Smooth muscle cell of the brain vasculature (primary cell): Measurements from ENCODE around the gene ZFAND6.
A peak's percentile ranks its signal among the peaks of the same experiment; 100 is the strongest.

Source experiments
- DNase-seq: peaks from one replicate; pipeline ENCODE4 v3.0.0-alpha.2; 2012; ENCODE audit warnings: low read depth, low spot score

The ZFAND6 gene

DNA sequence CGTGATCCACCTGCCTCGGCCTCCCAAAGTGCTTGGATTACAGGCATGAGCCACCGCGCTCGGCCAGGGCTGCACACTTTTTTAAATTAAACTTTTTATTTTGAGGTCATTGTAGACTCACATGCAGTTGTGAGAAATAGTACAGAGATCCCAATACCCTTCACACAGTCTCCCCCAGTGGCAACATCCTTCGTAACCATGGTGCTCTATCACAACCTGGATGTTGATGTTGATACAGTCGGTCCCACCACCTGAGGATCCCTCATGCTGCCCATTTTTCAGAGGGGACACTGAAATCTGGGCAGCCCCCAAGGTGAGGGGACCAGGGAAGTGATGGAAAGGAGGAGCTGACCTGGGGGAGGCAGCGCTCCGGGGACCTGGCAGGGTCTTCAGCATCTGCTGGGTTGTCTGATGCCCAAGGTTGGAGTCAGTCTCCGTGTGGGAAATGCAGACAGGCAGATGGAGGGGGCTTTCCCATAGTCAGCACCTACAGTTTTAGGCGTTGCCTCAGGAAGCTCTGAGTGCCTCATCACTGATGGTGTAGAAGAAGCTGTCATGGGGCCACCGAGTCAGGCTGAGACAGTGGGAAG is 110.4 kb downstream of the ZFAND6 start:
- no peak for DNase-seq

DNA sequence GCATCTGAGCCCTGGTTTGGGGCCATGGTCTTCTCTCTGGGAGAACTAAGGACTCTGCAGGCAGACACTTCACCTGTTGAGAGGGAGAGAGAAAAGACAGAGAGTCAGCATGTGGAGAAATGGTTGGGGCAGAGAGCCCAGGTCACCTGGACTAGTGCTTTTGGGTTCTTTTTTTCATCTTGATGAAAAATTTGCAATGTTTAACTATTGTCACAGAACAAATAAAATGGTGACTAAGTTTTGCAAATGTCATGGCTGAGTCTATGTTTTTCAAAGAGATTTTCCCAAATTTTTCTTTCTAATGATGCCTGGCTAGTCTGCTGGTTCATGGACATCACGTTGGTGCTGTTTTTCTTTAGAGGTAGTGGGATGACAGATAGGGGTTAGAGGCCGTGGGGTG is 111.1 kb downstream of the ZFAND6 start:
- no peak for DNase-seq

DNA sequence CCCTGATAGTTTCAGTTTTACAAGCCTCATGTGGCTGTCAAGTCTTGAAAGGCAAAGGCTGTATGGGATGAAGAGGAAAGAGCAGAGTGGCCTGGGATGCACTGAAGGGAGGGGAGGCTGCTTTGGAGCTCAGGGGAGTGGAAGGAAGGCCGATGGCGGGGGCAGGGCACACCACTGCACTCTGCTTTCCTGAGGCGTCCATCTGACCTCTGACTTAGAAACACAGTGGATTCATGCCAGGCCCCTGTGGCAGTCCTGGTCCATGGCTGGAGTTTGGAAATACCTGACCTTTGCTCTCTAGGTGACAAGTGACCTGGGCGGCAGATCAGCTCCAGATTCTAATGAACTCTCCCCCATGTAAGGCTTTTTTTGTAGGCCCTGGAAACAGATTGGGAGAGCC is 112.3 kb downstream of the ZFAND6 start:
- DNase-seq = no peak

DNA sequence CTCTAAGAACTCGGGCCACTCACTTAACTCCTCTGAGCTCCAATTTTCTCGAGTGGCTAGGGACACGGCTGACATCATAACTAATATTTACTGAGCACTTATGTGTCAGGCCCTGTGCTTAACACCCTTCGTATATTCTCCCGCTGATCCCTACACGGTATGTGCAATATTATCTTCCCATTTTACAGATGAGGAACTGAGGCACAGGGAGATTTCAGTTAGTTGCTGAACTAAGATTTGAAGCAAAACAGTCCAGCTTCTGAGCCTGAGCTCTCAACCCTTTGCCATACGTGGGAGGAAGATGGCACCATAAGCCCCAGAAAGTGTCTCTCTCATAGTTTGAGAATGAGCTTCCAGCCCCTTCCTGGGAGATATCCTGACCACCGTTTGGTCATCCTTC is 112.9 kb downstream of the ZFAND6 start:
- DNase-seq = no peak

DNA sequence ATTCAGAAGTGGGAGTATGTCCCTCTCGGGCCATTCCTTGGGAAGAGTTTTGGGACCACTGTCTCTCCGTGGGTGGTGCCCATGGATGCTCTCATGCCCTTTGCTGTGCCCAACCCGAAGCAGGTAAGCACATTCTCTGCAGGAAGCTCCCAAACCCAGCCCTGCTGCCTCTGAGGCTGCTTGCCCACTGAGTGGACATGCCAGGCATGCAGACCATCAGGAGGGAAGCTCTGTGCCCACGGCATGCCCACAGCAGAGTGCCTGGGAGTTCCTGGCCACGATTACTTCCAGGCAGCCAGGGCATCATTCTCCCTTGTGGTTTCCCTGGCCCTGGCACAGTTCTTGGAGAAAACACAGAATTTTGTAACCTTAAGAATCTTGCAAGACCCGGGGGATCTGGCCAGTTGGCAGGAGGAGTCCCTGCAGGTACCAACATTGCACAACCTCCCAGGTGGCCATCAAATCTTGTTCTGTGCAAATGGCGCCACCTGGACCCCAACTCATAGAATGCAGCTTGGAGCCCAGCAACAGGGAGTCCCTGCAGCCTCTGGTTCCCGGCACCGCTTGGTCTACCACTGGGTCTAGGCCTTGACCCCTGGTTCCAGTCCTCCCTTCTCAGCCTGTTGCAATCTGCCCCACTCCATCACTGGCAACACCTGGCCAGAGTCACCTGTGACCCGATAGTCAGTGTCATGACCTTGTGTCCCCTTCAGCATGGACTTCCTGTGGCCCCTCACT is 113.7 kb downstream of the ZFAND6 start:
- DNase-seq = peak; percentile 31

DNA sequence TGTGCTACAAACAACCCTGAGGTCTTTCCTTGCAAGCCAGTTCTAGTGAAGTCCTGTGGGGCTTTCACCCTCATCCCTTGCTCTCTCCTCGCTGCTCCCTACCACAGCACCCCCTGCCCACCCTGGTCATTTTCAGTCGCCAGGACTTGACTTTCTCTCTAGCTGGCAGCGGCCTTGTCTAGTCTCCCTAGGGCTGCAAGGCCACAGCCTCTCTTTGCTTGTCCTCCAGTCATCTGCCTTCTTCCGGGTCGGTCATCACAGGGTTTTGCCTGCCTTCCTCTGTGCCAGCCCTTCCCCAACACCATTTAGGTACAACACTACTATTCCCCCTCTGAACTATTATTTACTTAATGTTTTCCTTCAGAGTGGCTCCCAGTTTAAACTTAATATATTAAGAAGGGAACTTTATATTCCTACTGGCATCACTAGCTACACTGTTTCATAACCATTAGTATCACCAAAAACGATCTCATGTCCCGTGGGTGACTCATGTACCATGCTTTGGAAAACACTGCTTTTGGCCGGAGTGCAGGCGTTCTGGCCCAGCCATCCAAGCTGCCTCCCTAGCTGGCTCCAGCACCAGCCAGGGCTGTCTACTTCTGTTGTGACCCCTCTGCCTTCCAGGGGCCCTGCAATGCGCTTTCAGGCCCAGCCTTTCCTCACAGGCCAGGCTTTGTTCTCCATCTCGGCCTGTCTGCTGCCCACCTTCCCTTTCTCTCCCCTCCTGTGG is 114.7 kb downstream of the ZFAND6 start:
- no peak for DNase-seq

DNA sequence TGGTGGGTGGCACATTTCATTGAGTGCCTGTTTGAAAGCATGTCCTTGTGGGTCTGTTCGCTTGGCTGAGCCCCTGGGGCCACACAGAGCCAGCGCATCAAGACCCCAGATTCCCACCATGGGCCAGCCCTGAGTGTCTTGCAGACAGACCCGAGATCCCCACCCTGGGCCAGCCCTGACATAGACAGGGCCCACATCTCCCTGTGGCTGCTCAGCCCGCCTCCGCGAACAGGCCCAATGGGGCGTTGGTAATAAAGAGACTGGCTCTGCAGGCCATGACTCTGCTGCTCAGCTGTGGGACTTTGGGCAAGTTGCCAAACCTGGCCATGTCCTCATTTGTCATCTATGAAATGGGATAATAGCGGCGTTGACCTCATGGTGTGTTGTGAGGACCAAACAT is 116.0 kb downstream of the ZFAND6 start:
- no peak for DNase-seq

DNA sequence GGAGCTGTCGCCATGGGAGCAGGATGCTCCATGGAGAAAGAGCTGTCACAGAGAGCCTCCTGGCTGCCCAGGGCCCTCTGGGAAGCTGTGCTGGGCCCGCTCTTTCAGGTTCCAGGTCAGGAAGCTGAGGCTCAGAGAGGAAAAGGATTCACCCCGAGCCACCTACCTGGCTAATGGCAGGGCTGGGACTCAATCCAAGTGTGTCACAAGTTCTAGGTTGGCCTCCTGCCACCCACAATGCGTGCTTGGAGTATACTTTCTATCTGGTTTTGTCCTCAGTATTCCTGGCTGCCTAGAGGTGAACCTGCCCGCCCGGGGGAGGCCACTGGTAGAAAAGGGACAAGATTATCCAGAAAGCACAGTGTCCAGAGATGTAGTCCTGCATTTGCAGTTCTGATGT is 117.0 kb downstream of the ZFAND6 start:
- no peak for DNase-seq

DNA sequence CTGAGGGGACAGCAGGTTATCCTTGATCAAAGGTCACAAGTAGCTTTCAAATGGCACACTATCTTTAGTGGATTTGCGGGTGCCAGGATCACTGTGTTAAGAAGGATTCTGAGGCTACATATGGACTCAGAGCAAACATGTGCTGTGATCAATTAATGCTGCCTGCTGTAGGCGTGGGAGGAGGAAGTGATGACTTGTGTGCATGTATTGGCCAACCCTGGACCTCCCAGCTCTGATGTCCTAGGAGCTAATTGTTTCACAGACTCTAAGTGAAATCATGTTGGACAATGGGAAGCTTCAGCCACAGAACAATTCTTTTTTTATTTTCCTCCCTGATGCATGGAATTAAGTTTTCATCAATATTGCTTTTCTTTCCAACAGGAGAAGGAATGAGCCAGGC is 117.7 kb downstream of the ZFAND6 start:
- DNase-seq = no peak

DNA sequence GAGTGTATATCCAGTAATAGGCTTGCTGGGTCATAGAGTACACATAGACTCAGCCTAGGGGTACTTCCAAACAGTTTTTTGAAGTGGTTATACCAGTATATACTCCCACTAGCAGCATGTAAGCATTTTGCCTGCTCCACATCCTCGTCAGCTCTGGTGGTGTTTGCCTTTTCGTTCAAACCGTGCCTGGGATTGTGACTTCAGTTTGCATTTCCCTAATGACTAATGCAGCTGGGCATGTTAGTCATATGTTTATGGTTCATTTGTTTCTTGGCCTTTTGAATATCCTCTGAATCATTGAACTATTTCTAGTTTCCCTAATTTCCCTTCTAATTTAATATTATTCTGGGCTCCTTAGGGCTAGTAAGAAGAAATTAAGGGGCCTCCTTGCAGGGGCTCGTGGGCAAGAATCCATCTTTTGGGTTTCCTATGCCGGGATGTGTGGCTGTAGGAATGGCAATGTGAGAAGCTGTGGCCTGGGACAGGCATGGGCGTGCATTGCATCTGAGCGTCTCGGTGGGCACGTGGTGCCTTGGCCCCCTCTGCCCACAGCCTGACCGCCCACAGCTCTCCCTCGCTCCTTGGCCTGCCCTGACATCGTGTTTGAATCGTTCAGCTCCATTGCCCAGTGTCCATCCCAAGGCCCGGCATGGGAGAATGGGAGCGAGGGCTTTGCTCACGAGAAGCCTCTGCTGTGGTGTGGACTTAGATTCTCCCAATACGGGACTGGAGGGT is 119.7 kb downstream of the ZFAND6 start:
- peak; percentile 58 for DNase-seq

DNA sequence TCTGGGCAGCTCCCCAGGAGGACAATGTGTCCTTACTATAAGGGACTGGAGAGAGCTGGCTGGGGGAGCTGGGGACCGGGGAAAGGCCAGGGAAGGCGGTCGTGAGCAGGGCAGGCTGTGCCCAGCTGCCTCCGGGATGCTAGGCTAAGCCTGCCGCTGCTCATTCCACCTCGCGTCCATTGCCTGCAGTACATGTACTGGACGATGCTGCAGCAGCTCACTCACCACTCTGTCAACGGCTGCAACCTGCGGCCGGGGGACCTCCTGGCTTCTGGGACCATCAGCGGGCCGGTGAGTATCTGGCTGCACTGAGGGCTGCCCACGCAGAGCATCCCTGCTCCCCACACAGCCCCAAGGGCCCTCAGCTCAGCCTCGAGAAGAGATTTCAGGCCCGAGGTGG is 120.5 kb downstream of the ZFAND6 start:
- DNase-seq = no peak

DNA sequence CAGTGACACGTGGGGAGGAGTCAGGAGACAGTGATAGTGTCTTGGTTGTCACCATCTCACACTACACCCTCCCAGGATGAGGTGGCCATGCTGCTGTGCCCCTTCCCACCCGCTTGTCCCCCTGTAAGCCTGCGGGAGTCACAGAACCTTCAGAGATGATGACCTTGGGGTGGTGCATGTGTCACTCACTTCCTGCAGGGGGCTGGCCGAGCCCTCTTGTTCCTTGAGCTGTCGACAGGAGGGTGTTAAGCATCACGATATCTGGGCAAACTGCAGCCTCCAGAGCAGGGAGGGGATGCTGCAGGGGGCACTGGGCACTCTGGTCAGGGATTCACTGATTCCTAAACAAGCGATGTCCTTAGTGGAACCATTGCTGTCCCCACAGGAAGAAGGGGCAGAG is 121.0 kb downstream of the ZFAND6 start:
- DNase-seq = no peak

DNA sequence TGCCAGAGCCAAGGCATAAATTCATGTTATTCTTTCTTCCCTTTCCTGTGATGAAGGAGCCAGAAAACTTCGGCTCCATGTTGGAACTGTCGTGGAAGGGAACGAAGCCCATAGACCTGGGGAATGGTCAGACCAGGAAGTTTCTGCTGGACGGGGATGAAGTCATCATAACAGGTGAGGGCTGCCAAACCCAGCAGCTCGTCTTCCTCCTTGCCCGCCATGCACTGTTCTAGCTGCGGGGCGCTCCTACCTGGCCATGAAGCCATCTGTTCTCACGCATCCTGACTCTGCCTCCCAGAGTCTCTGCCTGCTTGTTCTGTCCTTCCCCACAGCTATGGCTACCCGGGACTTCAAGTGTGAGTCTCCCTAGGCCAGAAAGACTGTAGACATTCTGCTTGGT is 121.5 kb downstream of the ZFAND6 start:
- no peak for DNase-seq

DNA sequence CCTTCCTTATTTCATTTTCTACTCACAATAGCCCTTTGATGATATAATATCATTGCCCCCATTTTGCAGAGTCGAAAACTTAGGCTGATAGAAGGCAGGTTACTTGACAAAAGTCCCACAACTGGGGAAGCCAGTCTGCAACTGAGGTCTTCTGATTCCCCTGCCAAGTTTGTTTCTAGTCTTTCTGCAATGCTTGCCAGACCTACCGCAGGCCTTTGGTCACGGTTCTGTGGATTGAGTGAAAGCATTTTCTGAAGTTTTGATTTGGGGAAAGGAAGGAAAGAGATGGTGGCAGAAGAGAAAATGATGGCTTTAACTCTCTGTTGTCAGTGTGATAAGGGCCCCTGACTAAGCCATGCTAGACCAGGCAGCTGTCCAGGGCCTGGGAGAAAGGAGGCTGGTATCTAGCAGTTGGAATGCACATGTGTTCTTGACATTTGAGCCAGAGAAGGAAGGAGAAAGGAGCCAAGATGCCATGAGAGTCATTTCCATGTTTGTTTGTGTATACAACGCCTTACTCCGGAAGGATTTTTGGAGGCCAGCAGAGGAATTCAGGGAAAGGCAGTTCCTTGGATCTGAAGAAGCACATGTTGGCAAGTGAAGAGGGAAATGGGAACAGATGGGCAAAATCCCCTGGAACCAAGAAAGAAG is 123.3 kb downstream of the ZFAND6 start:
- DNase-seq = no peak

DNA sequence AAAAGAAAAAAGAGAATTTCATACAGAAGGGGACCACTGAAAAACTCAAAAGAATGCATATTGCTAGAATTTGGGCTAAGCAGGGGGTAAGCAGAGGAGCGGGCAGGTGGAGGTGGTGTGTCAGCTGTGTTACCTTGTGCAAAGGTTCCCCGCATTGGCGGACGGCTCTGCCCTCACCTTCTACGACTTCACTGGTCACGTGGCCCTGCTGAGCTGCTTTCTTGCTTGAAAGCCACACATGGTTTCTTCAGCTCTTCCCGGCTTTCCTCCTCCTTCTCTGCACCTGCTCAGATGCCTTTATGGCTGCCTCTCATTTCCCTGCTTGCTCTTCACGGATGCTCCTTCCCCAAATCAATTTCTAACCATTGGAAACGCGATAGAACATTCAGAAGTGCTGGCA is 123.8 kb downstream of the ZFAND6 start:
- no peak for DNase-seq

DNA sequence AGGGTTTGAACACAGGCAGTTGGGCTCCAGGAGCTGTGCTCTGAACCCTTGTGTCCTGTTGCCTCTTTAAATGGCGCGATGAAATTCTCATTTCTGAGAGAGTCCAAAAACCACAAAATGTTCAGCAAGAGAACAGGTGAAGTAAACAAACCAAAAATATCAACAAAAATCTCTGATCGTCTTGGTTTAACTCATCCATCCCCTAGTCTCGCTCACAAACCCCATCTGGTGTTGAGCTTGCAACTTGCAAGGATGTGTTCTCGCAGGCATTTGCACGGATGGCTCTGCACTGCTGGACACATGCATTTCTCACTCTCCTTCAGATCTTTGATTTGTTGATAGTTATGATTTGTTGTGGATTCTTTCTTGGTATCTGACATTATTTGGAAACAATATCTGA is 124.4 kb downstream of the ZFAND6 start:
- DNase-seq = no peak

DNA sequence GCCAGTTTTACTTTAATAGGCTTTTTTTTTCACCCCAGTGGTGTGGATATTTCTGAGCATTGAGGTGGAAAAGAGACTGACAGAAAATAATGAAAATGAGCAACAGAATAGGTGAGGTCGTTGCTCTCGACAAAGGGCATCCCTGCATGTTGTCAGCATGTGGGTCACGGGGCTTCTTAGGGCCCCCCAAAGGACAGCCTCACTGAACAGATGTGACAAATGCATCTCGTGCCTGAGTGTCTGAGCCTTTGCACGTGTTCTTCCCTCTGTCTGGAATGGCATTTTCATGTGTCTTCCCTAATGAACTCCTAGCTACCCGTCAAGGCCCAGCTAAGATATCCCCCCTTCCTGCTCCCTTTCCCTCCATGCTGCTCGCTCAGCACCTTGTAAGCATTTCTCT is 125.1 kb downstream of the ZFAND6 start:
- DNase-seq = no peak

DNA sequence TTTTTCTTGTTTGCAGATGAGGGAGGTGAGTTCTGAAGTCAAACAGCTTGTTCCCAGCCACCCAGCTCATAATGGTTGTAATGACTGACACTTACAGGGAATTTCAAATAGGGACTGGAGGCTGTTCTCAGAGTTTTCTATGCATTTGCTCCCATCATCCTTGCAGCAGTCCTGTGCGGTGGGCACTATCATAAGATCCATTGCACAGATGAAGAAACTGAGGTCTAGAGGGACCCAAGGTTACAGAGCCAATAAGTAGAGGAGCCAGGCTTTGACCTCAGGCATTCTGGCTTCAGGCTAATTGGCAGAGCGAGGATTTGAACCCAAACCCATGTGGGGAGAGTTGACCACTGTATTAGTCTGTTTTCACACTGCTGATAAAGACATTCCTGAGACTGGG is 125.7 kb downstream of the ZFAND6 start:
- DNase-seq = no peak

DNA sequence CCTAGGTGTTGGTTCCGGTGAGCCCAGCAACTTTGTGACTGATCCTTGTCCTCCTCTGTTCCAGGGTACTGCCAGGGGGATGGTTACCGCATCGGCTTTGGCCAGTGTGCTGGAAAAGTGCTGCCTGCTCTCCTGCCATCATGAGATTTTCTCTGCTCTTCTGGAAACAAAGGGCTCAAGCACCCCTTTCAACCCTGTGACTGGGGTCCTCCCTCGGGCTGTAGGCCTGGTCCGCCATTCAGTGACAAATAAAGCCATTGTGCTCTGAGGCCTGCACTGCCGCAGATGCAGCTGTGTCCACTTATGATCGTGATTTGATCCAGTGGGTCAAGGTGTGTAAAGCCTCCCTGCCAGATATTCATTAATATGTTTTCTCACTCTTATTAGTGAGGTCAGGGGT is 126.6 kb downstream of the ZFAND6 start:
- DNase-seq = no peak

DNA sequence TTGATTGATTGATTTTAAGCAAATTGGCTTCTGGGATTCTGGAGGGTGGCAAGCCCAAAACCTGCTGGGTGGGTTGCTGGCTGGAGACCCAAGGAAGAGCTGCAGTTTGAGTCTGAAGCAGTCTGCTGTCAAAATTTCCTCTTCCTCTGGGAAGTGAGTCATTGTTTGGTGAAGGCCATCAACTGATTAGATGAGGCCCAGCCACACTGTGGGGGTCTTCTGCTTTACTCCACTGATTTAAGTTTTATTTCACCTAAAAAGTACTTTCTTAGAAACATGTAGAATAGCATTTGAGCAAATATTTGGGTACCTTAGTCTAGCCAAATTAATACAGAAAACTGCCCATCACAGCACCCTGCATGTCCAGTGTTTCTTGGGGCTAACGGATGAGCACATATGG is 127.1 kb downstream of the ZFAND6 start:
- DNase-seq = no peak
